ENCODE measurements around the gene SEPTIN5. TPM values are rescaled to one million over a fixed set of nuclear protein-coding genes. Genes with fewer than 3 reads are reported as not detected.
A peak's percentile ranks its signal among the peaks of the same experiment; 100 is the strongest.

SEPTIN5 gene
- total and polyA plus RNA-seq, 9 of the 15 experiments (the other 6 are each of a cell fraction or from before 2014, with no cell fraction given): 0.03 to 195 (median 119) TPM

DNA sequence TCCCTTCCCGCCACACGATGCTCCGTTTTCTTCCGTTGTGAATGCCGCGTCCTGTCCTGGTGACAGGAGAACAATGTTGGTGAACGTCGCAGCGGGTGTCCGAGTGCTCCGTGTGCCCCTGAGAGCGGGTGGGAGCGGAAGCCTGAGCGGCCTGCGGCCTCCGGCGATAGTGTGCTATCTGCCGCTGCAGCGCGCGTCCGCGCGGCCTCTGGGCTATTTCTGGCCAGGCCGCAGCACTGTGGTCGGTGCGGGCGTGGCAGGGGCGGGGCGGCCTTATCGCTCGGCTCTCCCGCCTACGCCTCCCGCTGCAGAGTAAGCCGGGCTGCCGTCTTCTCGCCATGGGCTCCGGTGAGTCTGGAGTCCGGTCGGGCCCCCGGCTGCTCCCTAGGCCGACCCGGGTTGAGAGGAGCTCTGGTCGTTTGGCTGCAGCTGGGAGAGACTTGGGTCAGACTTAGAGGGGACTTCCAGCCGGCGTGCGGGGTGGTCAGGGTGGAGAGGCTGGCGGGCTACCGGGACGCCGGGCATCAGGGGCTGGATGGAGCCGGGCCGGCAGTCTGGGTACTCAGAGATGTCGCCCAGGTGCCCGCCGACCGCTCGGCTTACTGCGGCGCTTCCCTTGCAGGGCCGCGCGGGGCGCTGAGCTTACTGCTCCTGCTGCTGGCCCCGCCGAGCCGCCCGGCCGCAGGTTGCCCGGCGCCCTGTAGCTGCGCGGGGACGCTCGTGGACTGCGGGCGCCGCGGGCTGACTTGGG, 9.1 kb downstream of the SEPTIN5 start, which contains the start of gene GP1BB (continued):
- TF ChIP-seq, protein P1, sequence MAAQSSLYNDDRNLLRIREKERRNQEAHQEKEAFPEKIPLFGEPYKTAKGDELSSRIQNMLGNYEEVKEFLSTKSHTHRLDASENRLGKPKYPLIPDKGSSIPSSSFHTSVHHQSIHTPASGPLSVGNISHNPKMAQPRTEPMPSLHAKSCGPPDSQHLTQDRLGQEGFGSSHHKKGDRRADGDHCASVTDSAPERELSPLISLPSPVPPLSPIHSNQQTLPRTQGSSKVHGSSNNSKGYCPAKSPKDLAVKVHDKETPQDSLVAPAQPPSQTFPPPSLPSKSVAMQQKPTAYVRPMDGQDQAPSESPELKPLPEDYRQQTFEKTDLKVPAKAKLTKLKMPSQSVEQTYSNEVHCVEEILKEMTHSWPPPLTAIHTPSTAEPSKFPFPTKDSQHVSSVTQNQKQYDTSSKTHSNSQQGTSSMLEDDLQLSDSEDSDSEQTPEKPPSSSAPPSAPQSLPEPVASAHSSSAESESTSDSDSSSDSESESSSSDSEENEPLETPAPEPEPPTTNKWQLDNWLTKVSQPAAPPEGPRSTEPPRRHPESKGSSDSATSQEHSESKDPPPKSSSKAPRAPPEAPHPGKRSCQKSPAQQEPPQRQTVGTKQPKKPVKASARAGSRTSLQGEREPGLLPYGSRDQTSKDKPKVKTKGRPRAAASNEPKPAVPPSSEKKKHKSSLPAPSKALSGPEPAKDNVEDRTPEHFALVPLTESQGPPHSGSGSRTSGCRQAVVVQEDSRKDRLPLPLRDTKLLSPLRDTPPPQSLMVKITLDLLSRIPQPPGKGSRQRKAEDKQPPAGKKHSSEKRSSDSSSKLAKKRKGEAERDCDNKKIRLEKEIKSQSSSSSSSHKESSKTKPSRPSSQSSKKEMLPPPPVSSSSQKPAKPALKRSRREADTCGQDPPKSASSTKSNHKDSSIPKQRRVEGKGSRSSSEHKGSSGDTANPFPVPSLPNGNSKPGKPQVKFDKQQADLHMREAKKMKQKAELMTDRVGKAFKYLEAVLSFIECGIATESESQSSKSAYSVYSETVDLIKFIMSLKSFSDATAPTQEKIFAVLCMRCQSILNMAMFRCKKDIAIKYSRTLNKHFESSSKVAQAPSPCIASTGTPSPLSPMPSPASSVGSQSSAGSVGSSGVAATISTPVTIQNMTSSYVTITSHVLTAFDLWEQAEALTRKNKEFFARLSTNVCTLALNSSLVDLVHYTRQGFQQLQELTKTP (IDR thresholded peaks at IDR 0.05; ENCODE audit: low read depth in 1 of 2, partially characterized antibody in 2 of 2): peak in 1 of 2 experiments; percentile 89
- TF ChIP-seq, protein P2, sequence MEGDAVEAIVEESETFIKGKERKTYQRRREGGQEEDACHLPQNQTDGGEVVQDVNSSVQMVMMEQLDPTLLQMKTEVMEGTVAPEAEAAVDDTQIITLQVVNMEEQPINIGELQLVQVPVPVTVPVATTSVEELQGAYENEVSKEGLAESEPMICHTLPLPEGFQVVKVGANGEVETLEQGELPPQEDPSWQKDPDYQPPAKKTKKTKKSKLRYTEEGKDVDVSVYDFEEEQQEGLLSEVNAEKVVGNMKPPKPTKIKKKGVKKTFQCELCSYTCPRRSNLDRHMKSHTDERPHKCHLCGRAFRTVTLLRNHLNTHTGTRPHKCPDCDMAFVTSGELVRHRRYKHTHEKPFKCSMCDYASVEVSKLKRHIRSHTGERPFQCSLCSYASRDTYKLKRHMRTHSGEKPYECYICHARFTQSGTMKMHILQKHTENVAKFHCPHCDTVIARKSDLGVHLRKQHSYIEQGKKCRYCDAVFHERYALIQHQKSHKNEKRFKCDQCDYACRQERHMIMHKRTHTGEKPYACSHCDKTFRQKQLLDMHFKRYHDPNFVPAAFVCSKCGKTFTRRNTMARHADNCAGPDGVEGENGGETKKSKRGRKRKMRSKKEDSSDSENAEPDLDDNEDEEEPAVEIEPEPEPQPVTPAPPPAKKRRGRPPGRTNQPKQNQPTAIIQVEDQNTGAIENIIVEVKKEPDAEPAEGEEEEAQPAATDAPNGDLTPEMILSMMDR (IDR thresholded peaks at IDR 0.05 in 2 of 3, conservative IDR thresholded peaks at IDR 0.05 in 1 of 3; ENCODE audit: insufficient read depth in 2 of 3, low read depth in 1 of 3, low read length in 3 of 3): peak; percentile 16 to 44 (median 16); a peak in 3 of 6 replicates
- TF ChIP-seq, protein P3, sequence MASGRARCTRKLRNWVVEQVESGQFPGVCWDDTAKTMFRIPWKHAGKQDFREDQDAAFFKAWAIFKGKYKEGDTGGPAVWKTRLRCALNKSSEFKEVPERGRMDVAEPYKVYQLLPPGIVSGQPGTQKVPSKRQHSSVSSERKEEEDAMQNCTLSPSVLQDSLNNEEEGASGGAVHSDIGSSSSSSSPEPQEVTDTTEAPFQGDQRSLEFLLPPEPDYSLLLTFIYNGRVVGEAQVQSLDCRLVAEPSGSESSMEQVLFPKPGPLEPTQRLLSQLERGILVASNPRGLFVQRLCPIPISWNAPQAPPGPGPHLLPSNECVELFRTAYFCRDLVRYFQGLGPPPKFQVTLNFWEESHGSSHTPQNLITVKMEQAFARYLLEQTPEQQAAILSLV (tag; IDR thresholded peaks at IDR 0.05): peak; percentile 75; the same call in 1 of the 2 replicates
- peak; percentile 83 for TF ChIP-seq LARP7 (IDR thresholded peaks at IDR 0.05)
- peak; percentile 57; the same call in 1 of the 2 replicates for TF ChIP-seq TCF7L2 (IDR thresholded peaks at IDR 0.05; ENCODE audit: low read depth, low read length)
- TF ChIP-seq SMAD1 (IDR thresholded peaks at IDR 0.05; ENCODE audit: low read depth, low read length, partially characterized antibody): peak; percentile 98
- no peak for TF ChIP-seq ESRRB (CRISPR knock-in tag; IDR thresholded peaks at IDR 0.05; ENCODE audit: borderline replicate concordance)
- no peak for TF ChIP-seq SAFB (IDR thresholded peaks at IDR 0.05; ENCODE audit: borderline replicate concordance, low read depth, low read length)
- TF ChIP-seq ZKSCAN1 (IDR thresholded peaks at IDR 0.05; ENCODE audit: low read depth, low read length): peak; percentile 96
- peak; percentile 51; the same call in 1 of the 2 replicates for TF ChIP-seq SMARCA5 (IDR thresholded peaks at IDR 0.05)
- peak; percentile 92 for TF ChIP-seq ZFPM2 (CRISPR knock-in tag; IDR thresholded peaks at IDR 0.05)
- TF ChIP-seq, protein P4, sequence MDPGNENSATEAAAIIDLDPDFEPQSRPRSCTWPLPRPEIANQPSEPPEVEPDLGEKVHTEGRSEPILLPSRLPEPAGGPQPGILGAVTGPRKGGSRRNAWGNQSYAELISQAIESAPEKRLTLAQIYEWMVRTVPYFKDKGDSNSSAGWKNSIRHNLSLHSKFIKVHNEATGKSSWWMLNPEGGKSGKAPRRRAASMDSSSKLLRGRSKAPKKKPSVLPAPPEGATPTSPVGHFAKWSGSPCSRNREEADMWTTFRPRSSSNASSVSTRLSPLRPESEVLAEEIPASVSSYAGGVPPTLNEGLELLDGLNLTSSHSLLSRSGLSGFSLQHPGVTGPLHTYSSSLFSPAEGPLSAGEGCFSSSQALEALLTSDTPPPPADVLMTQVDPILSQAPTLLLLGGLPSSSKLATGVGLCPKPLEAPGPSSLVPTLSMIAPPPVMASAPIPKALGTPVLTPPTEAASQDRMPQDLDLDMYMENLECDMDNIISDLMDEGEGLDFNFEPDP (CRISPR knock-in tag; IDR thresholded peaks at IDR 0.05): no peak
- TF ChIP-seq RAD21 (CRISPR knock-in tag; conservative IDR thresholded peaks at IDR 0.05 in 1 of 2, IDR thresholded peaks at IDR 0.05 in 1 of 2): peak in 1 of 2 experiments; percentile 39; a peak in 2 of 4 replicates
- TF ChIP-seq MIER1 (IDR thresholded peaks at IDR 0.05; ENCODE audit: low read depth): no peak
- TF ChIP-seq EWSR1 (IDR thresholded peaks at IDR 0.05; ENCODE audit: borderline replicate concordance, low read depth, partially characterized antibody): no peak
- TF ChIP-seq, protein P5, sequence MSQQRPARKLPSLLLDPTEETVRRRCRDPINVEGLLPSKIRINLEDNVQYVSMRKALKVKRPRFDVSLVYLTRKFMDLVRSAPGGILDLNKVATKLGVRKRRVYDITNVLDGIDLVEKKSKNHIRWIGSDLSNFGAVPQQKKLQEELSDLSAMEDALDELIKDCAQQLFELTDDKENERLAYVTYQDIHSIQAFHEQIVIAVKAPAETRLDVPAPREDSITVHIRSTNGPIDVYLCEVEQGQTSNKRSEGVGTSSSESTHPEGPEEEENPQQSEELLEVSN (IDR thresholded peaks at IDR 0.05; ENCODE audit: borderline replicate concordance in 1 of 2, extremely low read depth in 1 of 2, insufficient read depth in 1 of 2, insufficient read length in 1 of 2, low read depth in 1 of 2, low read length in 1 of 2, poor library complexity in 1 of 2, severe bottlenecking in 1 of 2): peak; percentile 96 to 99
